ENCODE measurements around the gene ADGRF1.

- no peak for TF ChIP-seq POLR2A (IDR thresholded peaks at IDR 0.05; ENCODE audit: extremely low read depth, insufficient read length)
- TF ChIP-seq CTCF (IDR thresholded peaks at IDR 0.05; ENCODE audit: low read depth, low read length), result no peak
Measured at GRCh38 chr6:47023573-47023972, 18.6 kb downstream of the ADGRF1 start.

Data from NB4 (cell line).